GM21576 (cell line): ENCODE results near the gene ALPK3.
"Not testable (repeated sequence)": the region's sequence is repeated elsewhere in the genome, so short reads cannot be mapped to it uniquely, and the experiment has no call there.

ENCODE experiments used
- ATAC-seq: cut with Tn5 transposase; IDR thresholded peaks from one replicate; pipeline ENCODE4 v1.9.1; 2021; ENCODE audit warnings: mild to moderate bottlenecking, moderate library complexity; ENCODE audit not compliant: unreplicated experiment

ALPK3 gene

DNA sequence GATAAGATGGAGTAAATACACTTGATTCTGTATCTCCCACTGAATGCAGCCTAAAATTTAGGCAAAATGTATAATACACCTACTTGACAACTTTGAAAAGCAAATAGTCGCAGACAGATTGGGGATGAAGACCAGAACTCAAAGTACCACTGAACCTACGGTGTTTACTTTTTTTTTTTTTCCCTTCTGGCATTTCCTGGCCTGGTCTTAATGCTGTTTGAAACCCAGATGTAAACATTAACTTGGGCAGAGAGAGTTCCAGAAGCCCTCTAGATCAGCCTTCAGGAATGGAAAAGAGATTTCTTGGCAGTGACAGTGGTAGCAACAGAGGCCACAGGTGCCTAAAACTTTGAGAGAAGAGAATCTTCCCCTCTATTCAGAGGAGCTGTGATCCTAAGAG lies 27.8 kb downstream of the ALPK3 start:
- no peak for ATAC-seq

DNA sequence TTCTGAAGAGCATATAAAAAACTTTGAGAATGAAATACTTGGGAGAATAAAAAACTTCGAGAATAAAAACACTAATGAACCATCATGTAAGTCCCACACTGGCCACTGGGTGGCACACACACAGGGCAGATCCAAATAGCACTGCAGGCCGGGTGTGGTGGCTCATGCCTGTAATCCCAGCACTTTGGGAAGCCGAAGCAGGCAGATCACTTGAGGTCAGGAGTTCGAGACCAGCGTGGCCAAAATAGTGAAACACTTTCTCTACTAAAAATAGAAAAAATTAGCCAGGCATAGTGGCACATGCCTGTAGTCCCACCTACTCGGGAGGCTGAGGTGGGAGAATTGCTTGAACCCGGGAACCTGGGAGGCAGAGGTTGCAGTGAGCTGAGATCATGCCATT lies 28.5 kb downstream of the ALPK3 start:
- ATAC-seq, result not testable (repeated sequence)

DNA sequence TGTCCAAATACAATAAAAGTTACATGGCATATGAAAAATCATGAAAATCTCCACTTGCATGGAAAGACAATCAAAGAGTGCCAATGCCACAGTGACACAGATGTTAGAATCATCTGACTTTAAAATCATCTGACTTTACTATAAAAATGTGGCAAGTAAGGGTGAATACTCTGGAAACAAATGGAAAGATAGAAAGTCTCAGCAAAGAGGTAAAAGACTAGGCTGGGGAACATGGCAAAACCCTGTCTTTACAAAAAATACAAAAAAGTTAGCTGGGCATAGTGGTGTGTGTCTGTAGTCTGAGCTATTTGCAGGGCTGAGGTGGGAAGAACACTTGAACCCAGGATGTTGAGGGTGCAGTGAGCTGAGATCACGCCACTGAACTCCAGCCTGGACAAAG lies 29.1 kb downstream of the ALPK3 start:
- ATAC-seq, result no peak

DNA sequence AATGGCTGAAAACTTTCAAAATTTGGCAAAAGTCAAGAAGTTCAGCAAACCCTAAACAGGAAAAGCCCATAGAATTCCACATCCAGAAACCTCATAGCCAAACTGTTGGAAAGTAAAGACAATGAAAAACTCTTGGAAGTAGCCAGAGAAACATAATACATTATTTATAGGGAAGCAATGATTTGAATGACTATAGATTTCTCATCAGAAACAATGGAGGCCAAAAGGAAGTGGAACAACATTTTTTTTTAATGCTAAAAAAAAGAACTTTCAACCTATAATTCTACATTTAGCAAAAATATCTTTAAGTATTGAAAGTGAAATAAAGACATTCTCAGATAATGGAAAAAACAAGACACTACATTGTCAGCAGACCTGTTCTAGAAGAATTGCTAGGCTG lies 30.2 kb downstream of the ALPK3 start:
- ATAC-seq, result no peak

DNA sequence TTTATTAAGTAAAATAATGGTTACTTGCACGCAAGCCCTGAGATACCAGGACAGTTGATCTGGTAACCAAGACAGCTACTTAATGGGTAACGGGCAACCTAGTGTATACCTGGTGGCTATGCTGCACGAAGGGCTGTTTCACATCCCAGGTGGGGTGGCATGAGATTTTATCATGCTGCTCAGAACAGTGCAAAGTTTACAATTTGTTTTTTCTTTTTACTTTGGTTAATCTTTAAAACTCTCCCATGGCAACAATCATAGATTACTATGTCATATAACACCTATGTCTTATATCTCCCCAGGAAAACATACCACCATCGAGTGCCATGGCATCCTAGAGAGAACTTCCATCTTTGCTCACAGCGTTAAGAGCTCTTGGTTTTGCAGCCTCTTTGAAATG lies 35.1 kb downstream of the ALPK3 start:
- no peak for ATAC-seq

DNA sequence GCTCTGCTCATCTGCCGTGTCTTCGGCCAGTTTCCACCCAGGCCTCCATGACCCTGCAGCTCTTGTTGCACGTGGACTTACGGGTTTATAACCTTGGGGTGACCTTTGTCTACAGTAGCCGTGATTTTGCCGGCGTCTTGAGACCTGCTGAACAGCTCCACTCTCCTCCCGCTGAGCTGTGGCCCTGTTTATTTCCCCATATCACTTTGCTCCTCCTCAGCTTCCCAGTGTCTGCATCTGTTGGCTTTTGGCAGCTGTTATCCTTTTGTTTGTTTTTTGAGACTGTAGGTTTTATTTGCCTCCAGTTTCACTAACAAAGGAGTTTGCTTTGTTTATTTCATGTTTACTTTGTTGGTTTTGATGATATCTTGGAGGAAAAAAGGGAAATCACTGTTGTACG lies 38.0 kb downstream of the ALPK3 start:
- no peak for ATAC-seq

DNA sequence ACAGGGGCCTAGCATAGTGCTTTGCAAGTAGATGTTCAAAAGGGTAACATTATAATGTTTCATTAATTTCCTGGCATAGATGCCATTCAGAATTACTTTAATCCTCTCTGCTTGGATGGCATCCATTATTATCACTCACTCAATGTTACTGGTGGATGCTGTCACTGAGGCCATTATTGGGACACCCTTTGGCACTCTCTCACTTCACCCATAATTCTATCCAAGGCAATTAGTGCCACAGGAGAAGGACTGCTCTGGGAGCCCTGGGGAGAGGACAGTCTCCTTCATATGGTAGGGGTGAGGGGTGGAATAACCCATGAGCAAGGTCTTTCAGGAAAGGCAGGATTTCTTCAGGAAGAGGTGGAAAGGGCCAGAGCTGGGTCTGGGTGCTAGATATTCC lies 38.6 kb downstream of the ALPK3 start:
- ATAC-seq, result no peak

DNA sequence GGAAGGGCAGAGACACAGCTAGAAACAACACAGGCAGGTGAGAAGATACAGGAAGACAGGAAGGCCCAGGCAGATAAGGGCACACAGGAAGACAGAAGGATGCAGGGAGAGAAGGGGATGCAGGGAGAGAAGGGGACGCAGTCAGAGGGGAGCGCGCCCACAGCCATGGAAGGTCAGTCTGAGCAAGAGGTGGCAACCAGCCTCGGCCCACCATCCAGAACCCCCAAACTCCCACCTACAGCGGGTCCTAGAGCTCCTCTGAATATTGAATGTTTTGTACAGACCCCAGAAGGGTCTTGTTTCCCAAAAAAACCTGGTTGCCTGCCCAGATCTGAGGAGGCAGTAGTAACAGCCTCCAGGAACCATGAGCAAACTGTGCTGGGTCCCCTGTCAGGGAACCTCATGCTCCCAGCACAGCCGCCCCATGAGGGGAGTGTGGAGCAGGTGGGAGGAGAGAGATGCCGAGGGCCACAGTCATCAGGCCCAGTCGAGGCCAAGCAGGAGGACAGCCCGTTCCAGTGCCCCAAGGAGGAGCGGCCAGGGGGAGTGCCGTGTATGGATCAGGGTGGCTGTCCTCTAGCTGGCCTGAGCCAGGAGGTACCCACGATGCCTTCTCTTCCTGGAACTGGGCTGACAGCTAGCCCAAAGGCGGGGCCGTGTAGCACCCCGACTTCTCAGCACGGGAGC lies 39.7 kb downstream of the ALPK3 start:
- no peak for ATAC-seq

DNA sequence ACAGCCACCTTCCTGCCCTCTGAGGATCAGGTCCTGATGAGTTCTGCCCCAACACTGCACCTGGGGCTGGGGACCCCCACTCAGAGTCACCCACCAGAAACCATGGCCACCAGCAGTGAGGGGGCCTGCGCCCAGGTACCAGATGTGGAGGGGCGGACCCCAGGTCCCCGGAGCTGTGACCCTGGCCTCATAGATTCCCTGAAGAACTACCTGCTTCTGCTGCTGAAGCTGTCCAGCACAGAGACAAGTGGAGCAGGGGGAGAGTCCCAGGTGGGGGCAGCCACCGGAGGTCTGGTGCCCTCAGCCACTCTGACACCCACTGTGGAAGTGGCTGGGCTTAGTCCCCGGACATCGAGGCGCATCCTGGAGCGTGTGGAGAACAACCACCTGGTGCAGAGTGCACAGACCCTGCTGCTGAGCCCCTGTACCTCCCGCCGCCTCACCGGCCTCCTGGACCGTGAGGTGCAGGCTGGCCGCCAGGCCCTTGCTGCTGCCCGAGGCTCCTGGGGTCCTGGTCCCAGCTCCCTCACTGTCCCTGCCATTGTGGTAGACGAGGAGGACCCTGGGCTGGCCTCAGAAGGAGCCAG lies 40.4 kb downstream of the ALPK3 start:
- no peak for ATAC-seq

DNA sequence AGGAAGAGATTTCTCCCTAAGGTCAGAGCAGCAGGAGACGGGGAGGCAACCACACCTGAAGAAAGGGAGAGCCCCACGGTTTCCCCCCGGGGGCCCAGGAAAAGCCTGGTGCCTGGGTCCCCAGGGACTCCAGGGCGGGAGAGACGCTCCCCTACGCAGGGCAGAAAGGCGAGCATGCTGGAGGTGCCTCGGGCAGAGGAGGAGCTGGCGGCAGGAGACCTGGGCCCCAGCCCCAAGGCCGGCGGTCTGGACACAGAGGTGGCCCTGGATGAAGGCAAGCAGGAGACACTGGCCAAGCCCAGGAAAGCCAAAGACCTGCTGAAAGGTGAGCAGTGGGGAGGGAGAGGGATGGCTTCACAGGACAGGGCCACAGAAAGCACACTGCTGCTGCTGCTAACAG lies 41.1 kb downstream of the ALPK3 start:
- ATAC-seq, result no peak

DNA sequence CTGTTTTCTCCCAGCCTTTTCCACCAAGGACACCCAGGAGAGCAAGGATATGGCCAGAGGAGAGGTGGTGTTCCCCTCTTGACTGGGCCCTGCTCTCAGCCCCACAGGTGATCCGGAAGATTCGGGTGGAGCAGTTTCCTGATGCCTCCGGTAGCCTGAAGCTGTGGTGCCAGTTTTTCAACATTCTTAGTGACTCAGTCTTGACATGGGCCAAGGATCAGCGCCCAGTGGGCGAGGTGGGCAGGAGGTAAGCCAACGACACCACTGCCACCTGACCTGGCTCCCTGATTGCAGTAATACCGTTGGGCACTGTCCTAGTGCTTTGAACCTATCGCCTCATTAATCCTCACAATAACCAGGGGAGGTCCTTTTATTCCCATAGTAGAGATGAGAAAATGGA lies 42.0 kb downstream of the ALPK3 start:
- ATAC-seq, result no peak

DNA sequence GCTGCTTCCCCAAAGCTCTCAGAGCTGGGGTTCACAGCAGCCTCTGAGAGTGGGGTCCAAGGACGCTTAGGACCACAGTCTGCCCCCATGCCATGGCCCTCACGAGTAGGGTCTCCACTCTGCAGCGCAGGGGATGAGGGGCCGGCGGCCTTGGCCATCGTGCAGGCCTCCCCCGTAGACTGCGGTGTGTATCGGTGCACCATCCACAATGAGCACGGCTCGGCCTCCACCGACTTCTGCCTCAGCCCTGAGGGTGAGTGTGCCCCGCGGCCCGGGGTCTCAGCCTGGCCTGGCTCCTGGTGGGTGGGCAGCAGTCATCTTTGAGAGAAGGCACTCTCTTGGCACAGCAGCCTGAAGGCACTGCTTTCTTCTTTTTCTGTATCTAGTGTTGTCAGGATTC lies 42.5 kb downstream of the ALPK3 start:
- no peak for ATAC-seq

DNA sequence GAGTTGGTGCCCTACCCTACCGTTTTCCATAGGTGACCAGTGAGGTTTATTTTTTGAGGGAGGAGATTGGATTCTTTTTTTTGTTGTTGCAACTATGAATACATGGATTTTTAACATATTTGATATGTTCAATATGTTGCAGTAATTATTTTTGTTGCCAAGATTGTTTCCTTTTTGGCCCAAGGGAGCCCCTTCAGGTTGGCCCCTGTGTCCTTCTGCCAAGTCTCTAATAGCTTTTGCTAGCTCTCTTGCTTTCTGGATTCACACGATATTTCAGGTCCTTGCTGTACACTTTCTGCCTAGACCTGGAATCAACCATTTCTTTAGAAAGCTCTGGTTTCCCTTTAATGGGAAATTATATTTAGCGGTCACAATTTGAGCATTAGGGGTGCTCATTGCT lies 44.6 kb downstream of the ALPK3 start:
- ATAC-seq, result no peak

DNA sequence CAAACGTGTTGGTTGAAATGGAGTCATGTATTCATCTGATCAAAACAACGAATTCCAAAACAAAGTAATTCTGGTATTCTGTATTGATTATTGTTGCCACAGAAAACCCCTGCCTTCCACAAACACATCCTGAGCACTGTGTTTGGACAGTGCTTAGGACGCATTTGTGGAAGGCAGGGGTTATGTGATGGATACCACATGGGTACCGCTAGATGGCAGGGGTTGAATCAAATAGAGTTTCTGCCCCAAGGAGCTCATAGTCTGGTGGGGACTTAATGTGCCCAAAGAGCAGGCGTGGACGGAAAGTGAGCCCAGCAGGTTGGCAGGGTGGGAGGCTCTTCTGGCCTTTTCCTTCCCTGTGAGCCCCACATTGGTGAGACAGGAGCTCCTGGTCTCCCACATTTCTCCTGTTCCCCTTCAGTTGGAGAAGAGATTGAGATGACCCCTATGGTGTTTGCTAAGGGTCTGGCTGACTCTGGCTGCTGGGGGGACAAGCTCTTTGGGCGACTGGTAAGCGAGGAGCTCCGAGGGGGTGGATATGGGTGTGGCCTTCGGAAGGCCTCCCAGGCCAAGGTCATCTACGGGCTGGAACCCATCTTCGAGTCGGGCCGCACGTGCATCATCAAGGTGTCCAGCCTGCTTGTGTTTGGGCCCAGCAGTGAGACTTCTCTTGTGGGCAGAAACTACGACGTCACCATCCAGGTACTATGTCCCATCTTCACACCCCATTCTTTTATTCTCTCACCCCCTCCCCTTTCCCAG lies 45.2 kb downstream of the ALPK3 start:
- ATAC-seq, result no peak

DNA sequence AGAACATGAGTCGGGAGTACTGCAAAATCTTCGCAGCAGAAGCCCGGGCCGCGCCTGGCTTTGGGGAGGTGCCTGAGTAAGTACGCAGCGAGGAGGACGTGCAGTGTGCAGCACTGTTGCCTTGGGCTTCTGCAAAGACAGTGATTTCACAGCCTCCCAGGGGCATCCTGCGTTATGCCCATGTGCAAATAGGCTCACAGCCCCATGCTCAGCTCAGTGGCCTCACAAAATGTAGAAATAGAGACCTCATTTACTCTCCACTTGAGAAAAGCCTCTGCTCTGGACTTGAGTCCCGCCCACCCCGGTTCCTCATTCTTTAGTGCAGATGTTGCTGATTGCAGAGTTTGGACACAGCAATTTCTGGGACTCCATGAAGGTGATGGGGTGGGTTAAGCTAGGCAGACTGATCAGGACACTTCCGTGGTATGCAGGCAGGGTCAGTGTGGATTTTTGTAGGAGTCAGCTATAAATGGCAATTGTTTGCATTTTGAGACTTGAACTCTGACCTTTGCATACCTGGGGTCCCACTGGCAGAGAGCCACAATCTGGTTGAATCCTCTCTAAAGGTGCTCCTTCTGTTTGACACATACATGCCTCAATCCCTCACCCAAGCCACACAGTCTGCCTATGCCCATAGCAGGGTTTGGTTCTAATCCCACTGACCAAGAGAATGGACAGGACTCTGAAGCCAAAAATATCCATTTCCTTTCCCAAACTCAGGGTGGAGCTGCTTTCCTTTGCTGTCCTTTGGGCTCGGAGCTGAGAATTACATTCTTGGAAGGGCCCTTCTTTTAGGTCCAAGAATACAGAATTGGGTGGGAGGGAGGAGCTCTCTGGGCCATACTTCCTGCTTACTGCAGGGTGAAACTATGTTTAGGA lies 46.6 kb downstream of the ALPK3 start:
- ATAC-seq, result no peak

DNA sequence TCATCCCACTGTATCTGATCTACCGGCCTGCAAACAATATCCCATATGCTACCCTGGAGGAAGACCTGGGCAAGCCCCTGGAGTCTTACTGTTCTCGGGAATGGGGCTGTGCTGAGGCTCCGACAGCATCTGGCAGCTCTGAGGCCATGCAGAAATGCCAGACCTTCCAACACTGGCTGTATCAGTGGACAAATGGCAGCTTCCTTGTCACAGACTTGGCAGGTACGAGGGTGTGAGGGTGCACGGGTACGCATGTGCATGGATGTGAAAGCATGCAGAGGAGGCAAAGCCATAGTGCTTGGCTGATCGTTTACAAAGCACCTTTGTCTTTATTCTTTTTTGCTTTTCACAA lies 47.3 kb downstream of the ALPK3 start:
- no peak for ATAC-seq

DNA sequence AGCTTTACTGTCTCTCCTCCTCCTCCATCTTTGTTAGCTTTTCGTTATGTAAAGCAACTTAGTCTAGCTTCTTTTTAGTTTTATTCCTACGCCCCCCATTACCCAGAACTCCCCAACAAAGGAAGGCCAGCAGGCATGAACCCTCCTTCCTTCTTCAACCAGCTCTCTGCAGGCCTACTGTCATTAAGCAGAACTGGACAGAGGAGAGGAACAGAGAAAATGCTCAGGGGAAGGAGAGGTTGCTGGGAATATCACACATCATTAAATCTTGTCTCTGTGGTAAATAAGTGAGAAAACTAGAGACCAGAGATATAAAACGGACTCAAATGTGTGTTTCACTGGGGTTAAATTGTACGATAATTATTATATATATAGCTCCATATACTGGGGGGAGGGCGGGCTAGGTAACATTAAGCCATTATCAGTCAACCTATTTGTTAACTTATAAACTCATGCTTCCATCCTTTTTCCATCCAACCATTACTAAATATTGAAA lies 48.0 kb downstream of the ALPK3 start:
- no peak for ATAC-seq

DNA sequence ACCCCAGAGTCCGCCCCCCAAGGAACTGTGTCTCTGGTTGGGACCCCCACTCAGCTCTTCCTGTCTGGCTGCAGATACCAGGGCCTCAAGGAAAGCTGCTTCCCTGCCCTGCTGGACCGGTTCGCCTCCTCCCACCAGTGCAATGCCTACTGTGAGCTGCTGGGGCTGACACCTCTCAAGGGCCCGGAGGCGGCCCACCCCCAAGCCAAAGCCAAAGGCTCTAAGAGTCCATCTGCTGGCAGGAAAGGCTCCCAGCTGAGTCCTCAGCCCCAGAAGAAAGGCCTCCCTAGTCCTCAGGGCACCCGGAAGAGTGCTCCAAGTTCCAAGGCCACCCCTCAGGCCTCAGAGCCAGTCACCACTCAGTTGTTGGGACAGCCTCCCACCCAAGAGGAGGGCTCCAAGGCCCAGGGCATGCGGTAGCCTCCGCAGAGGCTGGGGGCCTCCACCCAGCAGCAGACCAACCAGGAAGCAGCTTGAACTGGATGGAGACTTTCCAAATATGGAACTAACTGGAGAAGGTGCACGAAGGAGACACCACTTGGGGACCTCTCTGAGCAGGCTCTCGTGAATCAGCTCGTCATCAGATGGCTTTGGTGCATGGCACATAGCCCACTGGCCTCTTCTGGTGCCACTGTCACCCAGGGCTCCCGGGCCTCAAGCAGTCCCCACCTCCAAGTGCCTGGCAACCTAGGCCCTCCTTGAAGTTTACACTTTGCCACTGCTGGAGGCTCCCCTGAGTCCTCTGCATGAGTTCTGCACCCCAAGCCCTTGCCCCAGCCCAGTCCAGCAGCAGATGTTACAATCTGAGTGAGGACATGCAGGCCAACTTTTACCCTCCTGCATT lies 51.1 kb downstream of the ALPK3 start:
- ATAC-seq, result no peak

DNA sequence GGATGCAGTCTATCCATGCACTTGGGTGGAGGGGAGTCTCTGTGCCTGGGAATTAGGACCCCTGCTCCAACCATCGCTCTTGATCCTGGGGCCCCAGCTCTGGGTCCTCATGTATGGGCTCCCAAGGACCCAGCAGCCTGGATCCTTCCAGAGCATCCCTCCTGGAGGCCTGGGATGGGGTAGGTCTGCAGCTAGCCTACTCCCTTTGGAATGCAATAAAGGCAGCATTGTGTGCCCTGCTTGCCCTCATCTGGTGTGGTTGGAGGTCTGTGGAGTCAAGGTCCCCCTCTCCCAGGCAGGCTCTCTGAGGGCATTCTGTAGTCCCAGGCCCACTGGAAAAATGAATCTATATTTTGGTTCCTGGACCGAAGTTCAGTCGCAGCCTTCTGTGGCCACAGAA lies 52.4 kb downstream of the ALPK3 start:
- ATAC-seq, result no peak

DNA sequence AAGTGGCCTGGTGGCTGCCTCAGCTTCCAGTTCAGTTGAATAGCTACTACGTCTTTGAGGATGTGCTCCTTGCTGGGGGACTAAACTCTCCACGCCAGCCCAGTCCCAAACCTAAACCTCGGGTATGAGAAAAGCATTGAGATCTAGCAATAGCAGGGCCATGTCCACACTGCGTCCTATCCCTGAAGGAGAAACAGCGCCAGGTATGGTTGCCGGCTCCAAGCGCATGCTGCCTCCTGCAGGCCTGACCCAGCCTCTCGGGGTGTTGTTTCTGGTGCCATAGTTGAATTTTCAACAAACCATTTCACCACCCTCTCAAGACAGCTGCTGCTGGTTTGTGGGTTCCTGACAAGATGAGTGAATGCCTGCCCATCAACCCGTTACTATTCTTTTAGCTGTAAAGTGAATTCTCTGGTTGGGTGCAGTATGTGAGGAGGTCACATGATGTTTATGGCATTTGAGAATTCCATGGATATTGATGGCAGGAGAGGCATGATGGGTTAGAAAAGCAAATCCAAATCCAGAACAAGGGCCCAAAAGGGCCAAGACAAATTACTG lies 54.4 kb downstream of the ALPK3 start:
- no peak for ATAC-seq
